HepG2 (cell line): ENCODE measurements around the gene IL27RA. TPM values are rescaled to one million over a fixed set of nuclear protein-coding genes. Genes with fewer than 3 reads are reported as not detected.
"Not testable (repeated sequence)": the region's sequence is repeated elsewhere in the genome, so short reads cannot be mapped to it uniquely, and the experiment has no call there.

ENCODE experiments used
- ATAC-seq: fragments of 200-7000 bp; cut with Tn5 transposase; 3 replicates; pipeline ENCODE4 v1.9.1; 2020; ENCODE audit warnings: mild to moderate bottlenecking, moderate library complexity
- BruUV-seq: library from RNA; stranded (reverse); fragments of 400-500 nt; replicated peaks from 2 replicates; lab custom pipeline; 2021; lab: Mats Ljungman, UMichigan
- CTCF ChIA-PET: fragments of 300-600 bp; formaldehyde crosslinking; extraction: SDS; loops from one replicate; lab custom pipeline; 2021; ENCODE audit warnings: low total read pairs, inconsistent platforms, low intra/inter-chr PET ratio; lab: Yijun Ruan, JAX
- POLR2A ChIA-PET: fragments of 350-600 bp; sonication (Branson Sonifier 250); formaldehyde crosslinking; loops from one replicate; lab custom pipeline; 2020; ENCODE audit warnings: antibody characterized with exemption, inconsistent platforms; lab: Yijun Ruan, JAX
- DNase-seq: peaks from one replicate; pipeline ENCODE4 v3.0.0-alpha.2; 2015; ENCODE audit warnings: low spot score
- FAIRE-seq: peaks from 3 replicates; lab custom pipeline; 2011; peaks lifted over from hg19 to GRCh38; lab: Jason Lieb, UNC
- H2AFZ ChIP-seq: one replicate; pipeline ENCODE4 v1.6.1; 2011; ENCODE audit warnings: low read length, inconsistent platforms
- H3K27ac ChIP-seq: fragments of 300-600 bp; 3 replicates; pipeline ENCODE4 v1.8.0; 2011; ENCODE audit warnings: mixed run types, mild to moderate bottlenecking, mixed read lengths, low read length, inconsistent platforms; ENCODE audit not compliant: insufficient read depth; ENCODE audit errors: extremely low read length
- H3K27me3 ChIP-seq, 2 experiments: fragments of 200-600 bp in 1 of 2; 2 replicates in 1 of 2; 3 replicates in 1 of 2; pipeline versions ENCODE4 v1.6.0 to v1.8.0; 2011; ENCODE audit warnings: low read length in 2 of 2, mild to moderate bottlenecking in 2 of 2, moderate library complexity in 2 of 2, inconsistent platforms in 1 of 2; ENCODE audit not compliant: insufficient read depth in 2 of 2, control insufficient read depth in 1 of 2
- H3K36me3 ChIP-seq, 2 experiments: fragments of 200-600 bp in 1 of 2; replicated peaks in 1 of 2; 2 replicates in 1 of 2; 3 replicates in 1 of 2; pipeline versions ENCODE4 v1.5.1 to v1.8.0; 2011; ENCODE audit warnings: low read length in 2 of 2, inconsistent platforms in 1 of 2; ENCODE audit not compliant: insufficient read depth in 2 of 2, control insufficient read depth in 1 of 2
- H3K4me1 ChIP-seq: 2 replicates; pipeline ENCODE4 v1.5.1; 2012; ENCODE audit warnings: low read length, inconsistent platforms; ENCODE audit not compliant: insufficient read depth
- H3K4me2 ChIP-seq: 2 replicates; pipeline ENCODE4 v1.6.0; 2011; ENCODE audit warnings: low read depth, low read length, inconsistent platforms
- H3K4me3 ChIP-seq, 3 experiments: fragments of 200-600 bp in 1 of 3; sonication (generic), shearing (Covaris generic) in 1 of 3; replicated peaks in 1 of 3; 2 replicates each; pipeline ENCODE4 v1.5.1; 2011 to 2016; ENCODE audit warnings: low read length in 3 of 3, inconsistent platforms in 2 of 3, low read depth in 2 of 3, mild to moderate bottlenecking in 2 of 3, control low read depth in 1 of 3, mixed read lengths in 1 of 3; ENCODE audit not compliant: insufficient read depth in 1 of 3
- H3K79me2 ChIP-seq: one replicate; pipeline ENCODE4 v1.6.1; 2011; ENCODE audit warnings: low read length, inconsistent platforms; ENCODE audit not compliant: insufficient read depth
- H3K9ac ChIP-seq: 2 replicates; pipeline ENCODE4 v1.6.0; 2011; ENCODE audit warnings: mild to moderate bottlenecking, low read depth, low read length, inconsistent platforms; ENCODE audit not compliant: insufficient read depth
- H3K9me3 ChIP-seq: 2 replicates; pipeline ENCODE4 v1.5.1; 2012; ENCODE audit warnings: mild to moderate bottlenecking, low read length
- H4K20me1 ChIP-seq: 2 replicates; pipeline ENCODE4 v1.6.0; 2011; ENCODE audit warnings: inconsistent platforms, mild to moderate bottlenecking, low read length, moderate library complexity; ENCODE audit not compliant: insufficient read depth
- BCL3 ChIP-seq: sonication (generic); formaldehyde crosslinking; IDR thresholded peaks from 2 replicates; pipeline ENCODE4 v1.5.1; 2020; ENCODE audit warnings: mild to moderate bottlenecking, missing genetic modification reagents, moderate library complexity
- SIX1 ChIP-seq: sonication (generic); formaldehyde crosslinking; IDR thresholded peaks from 2 replicates; pipeline ENCODE4 v1.4.0; 2020; ENCODE audit warnings: missing genetic modification reagents, borderline replicate concordance
- SMARCC2 ChIP-seq: fragments of 450-650 bp; IDR thresholded peaks from 2 replicates; pipeline ENCODE4 v1.6.1; 2017; ENCODE audit warnings: antibody characterized with exemption, mild to moderate bottlenecking
- SMYD3 ChIP-seq: sonication (generic); formaldehyde crosslinking; IDR thresholded peaks from 2 replicates; pipeline ENCODE4 v1.8.1; 2023; ENCODE audit warnings: mild to moderate bottlenecking, missing genetic modification reagents
- ZNF121 ChIP-seq: sonication (generic); formaldehyde crosslinking; IDR thresholded peaks from 2 replicates; pipeline ENCODE4 v1.5.0; 2020; ENCODE audit warnings: mild to moderate bottlenecking, missing genetic modification reagents
- WGBS: methylation state at CpG from one replicate; pipeline ENCODE4 v1.1.6; 2017; ENCODE audit warnings: low lambda C conversion rate; 5-methylcytosine and 5-hydroxymethylcytosine counted together
- in situ Hi-C: cut with HindIII; loops from 2 replicates; pipeline ENCODE4 v1.10.0; 2017; ENCODE audit warnings: low pct_unique_long_range_greater_than_20kb; ENCODE audit not compliant: extremely low pct_ligation_motif_present
- intact Hi-C: fragments of 100-400 bp; cut with micrococcal nuclease; formaldehyde crosslinking; loops from one replicate; pipeline ENCODE4 v1.10.0; 2022; ENCODE audit not compliant: unreplicated experiment
- polyA plus RNA-seq, 8 experiments: library from polyadenylated mRNA; depleted of rRNA in 3 of 8; stranded (reverse) in 7 of 8; unstranded in 1 of 8; fragments of >200 nt; fragmentation: Illumina TruSeq in 4 of 8; extraction: Trizol in 4 of 8; gene quantifications; 2 replicates each; pipeline versions ENCODE4 v1.2.1 to v1.2.3, GENCODE V29; 2011 to 2016; ENCODE audit warnings: low read depth in 4 of 8, missing spikeins in 1 of 8, mixed read lengths in 1 of 8; ENCODE audit not compliant: insufficient read depth in 1 of 8
- total RNA-seq, 5 experiments: library from RNA; depleted of rRNA; stranded (reverse); fragments of >200 nt; fragmentation: Illumina TruSeq; extraction: Trizol; gene quantifications; 2 replicates each; pipeline ENCODE4 v1.2.3, GENCODE V29; 2016; ENCODE audit warnings: low read depth in 1 of 5
- TF ChIP-seq, protein P1 (sequence below): sonication (generic); formaldehyde crosslinking; IDR thresholded peaks from 2 replicates; pipeline ENCODE4 v1.4.0; 2020; ENCODE audit warnings: missing genetic modification reagents
- TF ChIP-seq, protein P2 (sequence below): sonication (generic); formaldehyde crosslinking; IDR thresholded peaks from 2 replicates; pipeline ENCODE4 v1.5.1; 2020; ENCODE audit warnings: mild to moderate bottlenecking, missing genetic modification reagents, moderate library complexity

The IL27RA gene
- total and polyA plus RNA-seq, 2 of the 13 experiments (the other 11 are each of a cell fraction or from before 2014, with no cell fraction given) = 3.5 to 8.1 TPM

DNA sequence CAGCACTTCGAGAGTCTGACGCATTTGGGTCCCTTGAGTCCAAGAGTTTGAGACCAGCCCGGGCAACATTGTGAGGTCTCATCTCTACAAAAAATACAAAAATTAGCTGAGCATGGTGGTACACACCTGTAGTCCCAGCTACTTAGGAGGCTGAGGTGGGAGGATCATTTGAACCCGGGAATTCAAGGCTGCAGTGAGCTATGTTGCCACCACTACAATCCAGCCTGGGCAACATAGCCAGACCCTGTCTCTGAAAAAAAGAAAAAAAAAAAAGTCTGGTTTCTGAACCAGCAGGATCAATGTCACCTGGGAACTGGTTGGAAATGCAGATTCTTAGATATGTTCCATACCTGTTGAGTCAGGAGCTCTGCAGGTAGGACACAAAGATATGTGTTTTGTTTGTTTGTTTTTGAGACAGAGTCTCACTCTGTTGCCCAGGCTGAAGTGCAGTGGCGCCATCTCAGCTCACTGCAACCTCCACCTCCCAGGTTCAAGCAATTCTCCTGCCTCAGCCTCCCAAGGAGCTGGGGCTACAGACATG lies 4.8 kb upstream of the IL27RA start:
- DNase-seq, CTCF ChIA-PET, H3K4me3 ChIP-seq, H3K9ac ChIP-seq, H3K36me3 ChIP-seq, BruUV-seq, H3K79me2 ChIP-seq, H4K20me1 ChIP-seq, POLR2A ChIA-PET, H2AFZ ChIP-seq, intact Hi-C loops, H3K27ac ChIP-seq, H3K9me3 ChIP-seq, ATAC-seq, FAIRE-seq, H3K4me2 ChIP-seq, in situ Hi-C loops: not testable (repeated sequence)
- H3K4me1 ChIP-seq = peaks cover 52% of the 10 kb centered on the region
- WGBS = 61% methylated on average over 5 of the region's 5 CpGs
- peak; percentile 54; the same call in 1 of the 2 replicates for TF ChIP-seq ZNF121 (CRISPR knock-in tag)
- peaks cover 0 to 19% of the 10 kb centered on the region in 2 experiments; a peak in 4 of 5 replicates for H3K27me3 ChIP-seq

DNA sequence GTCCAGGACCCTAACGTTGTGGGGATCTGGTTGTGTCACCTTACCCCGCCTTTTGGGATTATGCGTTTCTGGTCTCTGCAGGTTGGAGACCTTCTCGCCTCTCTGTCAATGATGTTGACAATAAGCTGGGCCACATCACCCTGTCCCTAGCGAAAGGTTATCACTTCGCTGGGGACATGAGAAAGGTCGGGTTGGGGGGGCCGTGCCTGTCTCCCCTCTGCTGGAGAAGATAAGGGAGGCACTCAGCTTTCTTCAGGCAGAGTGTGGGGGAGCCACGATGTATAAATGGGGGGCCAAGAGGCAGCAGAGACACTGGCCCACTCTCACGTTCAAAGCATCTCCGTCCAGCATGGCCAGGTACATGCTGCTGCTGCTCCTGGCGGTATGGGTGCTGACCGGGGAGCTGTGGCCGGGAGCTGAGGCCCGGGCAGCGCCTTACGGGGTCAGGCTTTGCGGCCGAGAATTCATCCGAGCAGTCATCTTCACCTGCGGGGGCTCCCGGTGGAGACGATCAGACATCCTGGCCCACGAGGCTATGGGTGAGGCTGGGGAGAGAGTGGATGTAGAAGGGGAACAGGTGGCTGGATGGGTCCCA lies 3.6 kb upstream of the IL27RA start, which contains the start of gene RLN3:
RLN3 (plus strand) TSS at position 293 of the 595 bp plus-strand sequence; CDS start at position 350, 57 bp downstream.
- Histone ChIP-seq H3K9me3 (no peaks in the 10 kb centered on the region), H3K79me2 (no peaks in the 10 kb centered on the region), H3K9ac (no peak within 1 kb of the TSS), H2AFZ (no peak within 1 kb of the TSS), H4K20me1 (no peaks in the 10 kb centered on the region), H3K27me3 (peaks cover 0 to 19% of the 10 kb centered on the region in 2 experiments; a peak in 4 of 5 replicates), H3K4me1 (peaks cover 39% of the 10 kb centered on the region), H3K27ac (no peak within 1 kb of the TSS), H3K36me3 (no peaks in the 10 kb centered on the region)
- intact Hi-C loops (no loop called here), in situ Hi-C loops (no loop called here)
- POLR2A ChIA-PET = no interaction called here
- no peak for DNase-seq
- BruUV-seq = no TSS peak
- FAIRE-seq = no peak
- WGBS = 14% methylated on average over 24 of the region's 24 CpGs
- 0 out of 3 replicates have a peak, but pooled peaks have one; percentile 12 for ATAC-seq
- CTCF ChIA-PET = no interaction called here
- TF ChIP-seq SMARCC2 (no peak), SIX1 (no peak), SMYD3 (no peak), BCL3 (no peak)
- TF ChIP-seq, protein P1, sequence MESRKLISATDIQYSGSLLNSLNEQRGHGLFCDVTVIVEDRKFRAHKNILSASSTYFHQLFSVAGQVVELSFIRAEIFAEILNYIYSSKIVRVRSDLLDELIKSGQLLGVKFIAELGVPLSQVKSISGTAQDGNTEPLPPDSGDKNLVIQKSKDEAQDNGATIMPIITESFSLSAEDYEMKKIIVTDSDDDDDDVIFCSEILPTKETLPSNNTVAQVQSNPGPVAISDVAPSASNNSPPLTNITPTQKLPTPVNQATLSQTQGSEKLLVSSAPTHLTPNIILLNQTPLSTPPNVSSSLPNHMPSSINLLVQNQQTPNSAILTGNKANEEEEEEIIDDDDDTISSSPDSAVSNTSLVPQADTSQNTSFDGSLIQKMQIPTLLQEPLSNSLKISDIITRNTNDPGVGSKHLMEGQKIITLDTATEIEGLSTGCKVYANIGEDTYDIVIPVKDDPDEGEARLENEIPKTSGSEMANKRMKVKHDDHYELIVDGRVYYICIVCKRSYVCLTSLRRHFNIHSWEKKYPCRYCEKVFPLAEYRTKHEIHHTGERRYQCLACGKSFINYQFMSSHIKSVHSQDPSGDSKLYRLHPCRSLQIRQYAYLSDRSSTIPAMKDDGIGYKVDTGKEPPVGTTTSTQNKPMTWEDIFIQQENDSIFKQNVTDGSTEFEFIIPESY (CRISPR knock-in tag) = peak; percentile 20; the same call in 1 of the 2 replicates
- TF ChIP-seq, protein P2, sequence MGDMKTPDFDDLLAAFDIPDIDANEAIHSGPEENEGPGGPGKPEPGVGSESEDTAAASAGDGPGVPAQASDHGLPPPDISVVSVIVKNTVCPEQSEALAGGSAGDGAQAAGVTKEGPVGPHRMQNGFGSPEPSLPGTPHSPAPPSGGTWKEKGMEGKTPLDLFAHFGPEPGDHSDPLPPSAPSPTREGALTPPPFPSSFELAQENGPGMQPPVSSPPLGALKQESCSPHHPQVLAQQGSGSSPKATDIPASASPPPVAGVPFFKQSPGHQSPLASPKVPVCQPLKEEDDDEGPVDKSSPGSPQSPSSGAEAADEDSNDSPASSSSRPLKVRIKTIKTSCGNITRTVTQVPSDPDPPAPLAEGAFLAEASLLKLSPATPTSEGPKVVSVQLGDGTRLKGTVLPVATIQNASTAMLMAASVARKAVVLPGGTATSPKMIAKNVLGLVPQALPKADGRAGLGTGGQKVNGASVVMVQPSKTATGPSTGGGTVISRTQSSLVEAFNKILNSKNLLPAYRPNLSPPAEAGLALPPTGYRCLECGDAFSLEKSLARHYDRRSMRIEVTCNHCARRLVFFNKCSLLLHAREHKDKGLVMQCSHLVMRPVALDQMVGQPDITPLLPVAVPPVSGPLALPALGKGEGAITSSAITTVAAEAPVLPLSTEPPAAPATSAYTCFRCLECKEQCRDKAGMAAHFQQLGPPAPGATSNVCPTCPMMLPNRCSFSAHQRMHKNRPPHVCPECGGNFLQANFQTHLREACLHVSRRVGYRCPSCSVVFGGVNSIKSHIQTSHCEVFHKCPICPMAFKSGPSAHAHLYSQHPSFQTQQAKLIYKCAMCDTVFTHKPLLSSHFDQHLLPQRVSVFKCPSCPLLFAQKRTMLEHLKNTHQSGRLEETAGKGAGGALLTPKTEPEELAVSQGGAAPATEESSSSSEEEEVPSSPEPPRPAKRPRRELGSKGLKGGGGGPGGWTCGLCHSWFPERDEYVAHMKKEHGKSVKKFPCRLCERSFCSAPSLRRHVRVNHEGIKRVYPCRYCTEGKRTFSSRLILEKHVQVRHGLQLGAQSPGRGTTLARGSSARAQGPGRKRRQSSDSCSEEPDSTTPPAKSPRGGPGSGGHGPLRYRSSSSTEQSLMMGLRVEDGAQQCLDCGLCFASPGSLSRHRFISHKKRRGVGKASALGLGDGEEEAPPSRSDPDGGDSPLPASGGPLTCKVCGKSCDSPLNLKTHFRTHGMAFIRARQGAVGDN = peak; percentile 44; the same call in 1 of the 2 replicates
- TF ChIP-seq, all 625 proteins: peak for 2
- no peak within 1 kb of the TSS; a peak in 1 of 6 replicates for H3K4me3 ChIP-seq
- peak within 1 kb of the TSS; percentile 28; the same call in 1 of the 2 replicates for H3K4me2 ChIP-seq
